GM10266 (cell line): ENCODE data around the gene KCNQ1.

Experiments used
- DNase-seq: peaks from one replicate; pipeline ENCODE4 v3.0.0; 2012; ENCODE audit errors: extremely low spot score
- CTCF ChIP-seq: IDR thresholded peaks from 2 replicates; pipeline ENCODE4 v1.5.1; 2012; ENCODE audit warnings: mild to moderate bottlenecking, low read depth; ENCODE audit not compliant: control insufficient read depth, insufficient read depth; ENCODE audit errors: missing control alignments

Gene KCNQ1

GRCh38 chr11:2897048-2897447 is 452.2 kb downstream of the KCNQ1 start:
- DNase-seq = no peak
- no peak for TF ChIP-seq CTCF

- DNase-seq = no peak
- no peak for TF ChIP-seq CTCF
Observed at GRCh38 chr11:2898366-2899079, 453.7 kb downstream of the KCNQ1 start.
